ENCODE data around the gene TAF4B. TPM values are rescaled to one million over a fixed set of nuclear protein-coding genes. Genes with fewer than 3 reads are reported as not detected.
A peak's percentile ranks its signal among the peaks of the same experiment; 100 is the strongest.

TAF4B gene
- total and polyA plus RNA-seq, 9 of the 15 experiments (the other 6 are each of a cell fraction or from before 2014, with no cell fraction given) = 4.5 to 25.3 (median 20.5) TPM

DNA sequence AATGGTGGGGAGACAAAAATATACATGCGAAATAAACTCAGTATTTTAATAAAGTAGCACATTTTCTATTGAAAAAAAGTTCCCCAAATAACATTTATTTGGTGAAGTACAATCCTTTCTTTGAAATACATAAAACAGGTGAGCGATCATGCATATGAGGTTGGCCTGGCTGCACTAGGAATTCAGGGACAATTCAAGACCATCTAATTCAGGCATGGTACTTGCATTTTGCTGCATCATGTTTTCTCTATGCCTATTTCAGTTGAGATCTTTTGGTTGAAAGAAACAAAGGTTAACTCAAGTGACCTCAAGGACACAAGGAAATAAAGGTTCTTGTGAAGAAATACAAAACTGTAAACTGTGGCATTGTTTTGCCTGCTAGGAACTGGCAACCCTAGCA is 19.8 kb upstream of the TAF4B start:
- in situ Hi-C loops (cut with MboI) (no loop called here), intact Hi-C loops (cut with micrococcal nuclease) (loop anchor here (2.0 kb wide), 1 partner anchor 16 kb away; no protein-coding TSS in a partner anchor)
- no peak for ATAC-seq
- H3K27me3 ChIP-seq (ENCODE audit: control insufficient read depth in 2 of 2, insufficient read depth in 2 of 2, low read length in 2 of 2) = peaks cover 0 to 17% of the 10 kb centered on the region in 2 experiments; a peak in 4 of 5 replicates
- no peak for DNase-seq (ENCODE audit: extremely low read depth in 1 of 4, low spot score in 3 of 4)
- H4K20me1 ChIP-seq (replicated peaks; ENCODE audit: control insufficient read depth, insufficient read depth, low read length) = no peaks in the 10 kb centered on the region
- no peak for TF ChIP-seq TAF15 (IDR thresholded peaks at IDR 0.05; ENCODE audit: low read depth, low read length)
- TF ChIP-seq ADNP (tag; IDR thresholded peaks at IDR 0.05) = no peak
- TF ChIP-seq MAFG (tag; conservative IDR thresholded peaks at IDR 0.05) = 0 out of 2 replicates have a peak, but pooled peaks have one; percentile 18
- no peak for TF ChIP-seq PHF20 (IDR thresholded peaks at IDR 0.05; ENCODE audit: partially characterized antibody)
- TF ChIP-seq ZNF316 (IDR thresholded peaks at IDR 0.05) = peak; percentile 23; the same call in 1 of the 2 replicates
- no peaks in the 10 kb centered on the region for H3K79me2 ChIP-seq (ENCODE audit: control insufficient read depth, insufficient read depth, low read length)
- no peak overlapping the region for H3K27ac ChIP-seq (ENCODE audit: extremely low read depth, low read depth, low read length)
- WGBS (ENCODE audit: insufficient coverage, low coverage, missing lambda C conversion rate) = 9% methylated on average over 2 of the region's 2 CpGs
- H3K4me1 ChIP-seq (replicated peaks in 1 of 2; ENCODE audit: control insufficient read depth in 2 of 2, insufficient read depth in 2 of 2, low read length in 2 of 2) = no peaks in the 10 kb centered on the region
- BruUV-seq (replicated peaks) = no TSS peak
- no peak overlapping the region for H3K9ac ChIP-seq (ENCODE audit: insufficient read depth in 1 of 2, low read depth in 2 of 2, low read length in 2 of 2)
- no peak overlapping the region for H3K4me2 ChIP-seq (ENCODE audit: insufficient read depth, low read length)
- H3K4me3 ChIP-seq = no peak overlapping the region
- ChIA-PET CTCF (ENCODE audit: low intra/inter-chr PET ratio) (no interaction called here), POLR2A (no interaction called here)
- H3K36me3 ChIP-seq (ENCODE audit: control insufficient read depth, insufficient read depth, low read length) = no peaks in the 10 kb centered on the region
- H3K9me3 ChIP-seq (replicated peaks; ENCODE audit: control insufficient read depth, insufficient read depth, low read depth, low read length) = no peaks in the 10 kb centered on the region
- no peak for FAIRE-seq
- H3K9me1 ChIP-seq (ENCODE audit: control insufficient read depth, insufficient read depth, low read length) = no peaks in the 10 kb centered on the region
- H2AFZ ChIP-seq (ENCODE audit: low read depth, low read length) = no peak overlapping the region

DNA sequence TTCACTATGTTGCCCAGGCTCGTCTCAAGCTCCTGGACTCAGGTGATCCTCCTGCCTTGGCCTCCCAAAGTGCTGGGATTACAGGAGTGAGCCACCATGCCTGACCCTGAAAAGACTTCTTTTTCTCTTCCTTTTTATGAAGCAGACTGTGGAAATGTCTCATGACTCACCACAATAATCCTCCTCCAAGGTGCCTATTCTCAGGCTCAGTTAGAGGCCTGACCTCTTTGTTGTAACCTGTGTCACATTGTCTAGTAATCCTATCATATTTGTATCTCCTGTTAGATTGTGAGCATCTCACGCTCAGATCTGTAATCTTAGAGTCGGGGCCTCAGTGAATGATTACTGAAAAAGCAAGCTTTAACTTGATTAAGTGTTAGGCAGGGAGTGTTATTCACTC is 18.3 kb upstream of the TAF4B start:
- ChIA-PET CTCF (ENCODE audit: low intra/inter-chr PET ratio) (no interaction called here), POLR2A (interaction anchor here (0.9 to 1.2 kb wide), 2 partner anchors 11 kb away, joined by 3 to 4 read pairs; no protein-coding TSS in a partner anchor)
- Histone ChIP-seq H3K27ac (ENCODE audit: extremely low read depth, low read depth, low read length) (no peak overlapping the region), H3K4me1 (replicated peaks in 1 of 2; ENCODE audit: control insufficient read depth in 2 of 2, insufficient read depth in 2 of 2, low read length in 2 of 2) (no peaks in the 10 kb centered on the region), H3K9ac (ENCODE audit: insufficient read depth in 1 of 2, low read depth in 2 of 2, low read length in 2 of 2) (no peak overlapping the region), H4K20me1 (replicated peaks; ENCODE audit: control insufficient read depth, insufficient read depth, low read length) (no peaks in the 10 kb centered on the region), H3K9me3 (replicated peaks; ENCODE audit: control insufficient read depth, insufficient read depth, low read depth, low read length) (no peaks in the 10 kb centered on the region), H3K27me3 (ENCODE audit: control insufficient read depth in 2 of 2, insufficient read depth in 2 of 2, low read length in 2 of 2) (peaks cover 0 to 15% of the 10 kb centered on the region in 2 experiments; a peak in 4 of 5 replicates), H2AFZ (ENCODE audit: low read depth, low read length) (no peak overlapping the region), H3K4me2 (ENCODE audit: insufficient read depth, low read length) (no peak overlapping the region), H3K36me3 (ENCODE audit: control insufficient read depth, insufficient read depth, low read length) (no peaks in the 10 kb centered on the region), H3K4me3 (no peak overlapping the region), H3K9me1 (ENCODE audit: control insufficient read depth, insufficient read depth, low read length) (no peaks in the 10 kb centered on the region), H3K79me2 (ENCODE audit: control insufficient read depth, insufficient read depth, low read length) (no peaks in the 10 kb centered on the region)
- in situ Hi-C loops (cut with MboI) (no loop called here), intact Hi-C loops (cut with micrococcal nuclease) (loop anchor here (2.0 kb wide), 1 partner anchor 15 kb away; no protein-coding TSS in a partner anchor)
- WGBS (ENCODE audit: insufficient coverage, low coverage, missing lambda C conversion rate) = 6% methylated on average over 3 of the region's 3 CpGs
- ATAC-seq = peak; percentile 36
- no peak for FAIRE-seq
- no peak for DNase-seq (ENCODE audit: extremely low read depth in 1 of 4, low spot score in 3 of 4)
- no TSS peak for BruUV-seq (replicated peaks)
- TF ChIP-seq TAF1 (IDR thresholded peaks at IDR 0.05; ENCODE audit: control insufficient read depth, extremely low read depth, insufficient read depth, low read length, severe bottlenecking) (no peak), SREBF1 (IDR thresholded peaks at IDR 0.05; ENCODE audit: borderline replicate concordance, low read depth, low read length) (no peak), ZNF79 (CRISPR knock-in tag; IDR thresholded peaks at IDR 0.05; ENCODE audit: low read depth) (no peak), MCM5 (IDR thresholded peaks at IDR 0.05; ENCODE audit: low read depth) (no peak), POLR2H (tag; IDR thresholded peaks at IDR 0.05; ENCODE audit: low read depth) (no peak), RBM39 (optimal IDR thresholded peaks at IDR 0.05; ENCODE audit: low read depth, low read length) (no peak), RBBP5 (IDR thresholded peaks at IDR 0.05; ENCODE audit: borderline replicate concordance, insufficient read depth, low read length, poor library complexity, severe bottlenecking) (no peak), TRIM24 (IDR thresholded peaks at IDR 0.05) (no peak), ZNF764 (CRISPR knock-in tag; IDR thresholded peaks at IDR 0.05; ENCODE audit: low read depth) (no peak), HLTF (IDR thresholded peaks at IDR 0.05) (no peak), TARDBP (IDR thresholded peaks at IDR 0.05) (no peak), ZNF253 (CRISPR knock-in tag; conservative IDR thresholded peaks at IDR 0.05) (no peak), NFXL1 (CRISPR knock-in tag; IDR thresholded peaks at IDR 0.05) (no peak), SIN3B (IDR thresholded peaks at IDR 0.05; ENCODE audit: low read depth) (no peak), GTF2F1 (IDR thresholded peaks at IDR 0.05; ENCODE audit: low read depth, low read length) (no peak), NONO (IDR thresholded peaks at IDR 0.05; ENCODE audit: low read depth in 2 of 2, low read length in 1 of 2) (no peak)
